ENCODE results near the gene NR5A1.

Gene NR5A1

GRCh38 chr9:124456341-124457078 is 50.7 kb downstream of the NR5A1 start:
- DNase-seq: no peak

GRCh38 chr9:124455820-124456219 is 51.4 kb downstream of the NR5A1 start:
- DNase-seq: no peak

GRCh38 chr9:124454791-124455443 is 52.3 kb downstream of the NR5A1 start:
- no peak for DNase-seq

DNA sequence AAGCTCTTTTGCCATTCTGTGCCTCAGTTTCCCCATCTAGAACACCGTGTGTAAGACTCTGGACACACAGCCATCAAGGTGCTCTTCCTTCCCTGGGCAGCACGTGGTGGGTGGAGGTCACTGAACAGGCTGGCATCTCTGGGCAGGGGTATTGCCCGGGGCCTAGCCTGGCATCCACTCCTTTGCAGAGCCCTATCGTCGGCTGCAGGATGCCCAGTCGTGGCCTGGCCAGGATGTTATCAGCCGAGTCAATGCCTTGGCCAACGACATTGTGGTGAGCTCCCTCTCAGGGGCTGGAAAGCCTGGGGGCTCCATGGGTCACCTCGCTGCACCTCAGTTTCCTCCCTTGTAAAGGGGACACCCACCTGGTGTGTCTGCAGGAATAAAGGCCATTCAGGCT is 52.9 kb downstream of the NR5A1 start:
- DNase-seq: no peak

DNA sequence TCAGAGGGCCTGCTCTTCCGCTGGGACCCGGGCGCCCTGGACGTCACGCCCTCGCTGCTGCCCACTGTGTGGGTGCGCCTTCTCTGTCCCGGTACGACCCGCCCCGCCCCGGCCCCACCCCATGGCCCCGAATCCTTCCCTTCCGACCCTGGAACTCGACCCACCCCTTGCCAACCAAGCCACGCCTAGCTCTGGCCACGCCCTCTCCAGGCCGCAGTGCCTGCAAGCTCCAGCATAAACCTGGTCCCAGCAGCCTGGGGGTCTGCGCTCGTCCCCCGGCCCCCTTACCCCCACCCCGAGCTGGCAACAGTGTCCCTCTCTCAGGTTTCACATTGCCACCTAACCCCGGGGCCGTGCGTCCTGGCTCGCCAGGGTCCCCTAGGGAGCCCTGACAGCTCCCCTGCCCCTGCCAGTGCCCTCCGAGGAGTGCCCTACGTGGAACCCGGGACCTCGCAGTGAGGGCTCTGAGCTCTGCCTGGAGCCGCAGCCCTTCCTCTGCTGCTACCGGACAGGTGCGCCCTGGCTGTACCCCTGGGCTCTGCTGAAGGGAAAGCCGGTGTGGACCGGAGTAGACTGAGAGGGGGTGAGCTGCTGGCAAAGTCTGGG is 53.5 kb downstream of the NR5A1 start:
- no peak for DNase-seq

GRCh38 chr9:124452841-124453585 is 54.2 kb downstream of the NR5A1 start:
- DNase-seq: no peak

GRCh38 chr9:124452326-124452725 is 54.9 kb downstream of the NR5A1 start:
- no peak for DNase-seq

GRCh38 chr9:124450931-124451661 is 56.1 kb downstream of the NR5A1 start:
- no peak for DNase-seq

DNA sequence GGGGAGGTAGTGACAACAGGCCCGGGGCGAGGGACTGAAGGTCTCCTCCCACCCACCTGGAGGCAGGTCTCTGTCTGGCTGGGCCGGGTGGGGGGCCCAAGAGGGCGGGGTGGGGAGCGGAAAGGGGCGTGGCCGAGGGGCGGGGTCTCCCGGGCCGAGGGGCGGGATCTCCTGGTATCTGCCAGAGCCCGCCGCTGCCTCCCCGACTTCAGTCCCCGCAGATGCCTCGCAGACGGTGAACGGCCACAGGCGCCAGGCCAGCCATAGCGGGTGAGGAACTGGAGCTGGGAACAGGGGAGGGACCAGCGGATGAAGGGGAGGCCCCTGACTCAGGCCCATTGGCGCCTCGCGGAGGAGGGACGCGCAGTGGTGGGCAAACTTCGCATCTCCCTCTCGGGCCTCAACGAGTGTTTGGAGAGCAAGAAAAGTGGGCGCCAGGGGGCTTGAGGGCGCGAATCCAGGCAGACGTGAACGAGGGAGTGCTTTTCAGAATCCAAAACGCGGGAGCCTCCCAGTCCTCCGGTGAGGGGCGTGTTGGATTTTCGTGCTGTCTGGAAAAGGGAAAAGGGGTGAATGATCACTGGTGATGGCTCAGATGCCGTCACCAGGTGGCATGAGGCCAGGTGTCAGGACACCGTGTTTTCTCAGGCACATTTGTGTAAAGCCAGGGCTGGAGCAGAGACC is 56.8 kb downstream of the NR5A1 start, which contains the start of gene ADGRD2:
Gene ADGRD2, plus strand, starts transcription at position 211 of the 684 bp plus-strand sequence. CDS start 1,216 bp downstream, outside the sequence.
- peak; percentile 24 to 38 for DNase-seq

- DNase-seq: no peak
Observed at GRCh38 chr9:124449381-124450151, 57.6 kb downstream of the NR5A1 start.

DNA sequence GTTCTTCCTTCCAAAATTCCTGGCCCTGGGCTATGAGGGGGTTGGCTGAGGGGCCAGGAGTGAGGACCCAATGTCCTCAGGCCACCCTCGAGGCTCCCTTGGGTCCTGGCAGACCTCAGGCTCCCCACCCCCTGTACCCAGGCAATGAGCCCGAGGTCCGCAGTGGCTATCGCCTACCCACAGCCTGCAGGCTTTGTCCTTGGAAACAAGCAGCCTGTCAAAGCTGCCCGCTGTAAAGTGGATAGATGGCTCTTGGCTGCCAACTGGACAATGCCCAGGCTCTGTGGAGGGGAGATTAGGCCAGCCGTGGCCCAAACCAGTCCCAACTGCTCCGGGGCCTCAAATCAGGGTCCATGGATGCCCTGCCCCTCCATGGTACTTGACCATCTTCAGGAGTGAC is 59.2 kb downstream of the NR5A1 start:
- no peak for DNase-seq

- DNase-seq: no peak
Observed at GRCh38 chr9:124447297-124447661, 59.9 kb downstream of the NR5A1 start.

GRCh38 chr9:124444166-124444565 is 63.0 kb downstream of the NR5A1 start:
- no peak for DNase-seq

DNA sequence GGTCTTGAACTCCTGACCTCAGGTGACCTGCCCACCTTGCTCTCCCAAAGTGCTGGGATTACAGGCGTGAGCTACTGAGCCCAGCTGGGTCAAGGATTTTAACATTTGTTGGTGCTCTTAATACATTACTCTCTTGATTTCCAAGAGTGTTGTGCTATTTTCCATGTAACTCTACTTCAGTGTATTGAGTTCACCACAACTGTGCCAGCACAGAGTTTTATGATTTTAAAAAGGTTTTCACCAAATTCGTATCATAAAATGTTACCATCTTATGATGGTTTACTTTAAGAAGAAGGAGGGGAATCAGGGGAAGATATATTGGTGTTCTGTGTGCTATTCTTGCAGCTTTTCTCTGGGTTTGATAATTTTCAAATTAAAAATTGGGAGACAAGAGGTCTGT is 63.6 kb downstream of the NR5A1 start:
- DNase-seq: no peak

DNA sequence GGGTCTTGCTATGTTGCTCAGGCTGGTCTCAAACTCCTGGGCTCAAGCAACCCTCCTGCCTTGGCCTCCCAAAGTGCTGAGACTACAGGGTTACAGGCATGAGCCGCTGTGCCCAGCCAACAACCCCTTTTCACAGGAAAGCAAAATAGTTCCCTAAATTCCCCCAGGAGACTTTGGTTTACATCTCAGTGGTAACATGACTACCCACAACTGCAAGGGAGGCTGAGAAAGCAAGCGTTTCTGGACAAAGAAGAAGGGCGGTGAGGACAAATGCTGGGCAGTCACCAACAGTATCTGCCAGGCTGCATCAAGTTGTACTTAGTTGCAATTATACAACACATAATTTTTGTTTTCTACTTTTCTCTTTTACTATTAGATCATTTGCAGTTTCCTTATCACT is 64.4 kb downstream of the NR5A1 start:
- no peak for DNase-seq

GRCh38 chr9:124442379-124442778 is 64.8 kb downstream of the NR5A1 start:
- DNase-seq: no peak

DNA sequence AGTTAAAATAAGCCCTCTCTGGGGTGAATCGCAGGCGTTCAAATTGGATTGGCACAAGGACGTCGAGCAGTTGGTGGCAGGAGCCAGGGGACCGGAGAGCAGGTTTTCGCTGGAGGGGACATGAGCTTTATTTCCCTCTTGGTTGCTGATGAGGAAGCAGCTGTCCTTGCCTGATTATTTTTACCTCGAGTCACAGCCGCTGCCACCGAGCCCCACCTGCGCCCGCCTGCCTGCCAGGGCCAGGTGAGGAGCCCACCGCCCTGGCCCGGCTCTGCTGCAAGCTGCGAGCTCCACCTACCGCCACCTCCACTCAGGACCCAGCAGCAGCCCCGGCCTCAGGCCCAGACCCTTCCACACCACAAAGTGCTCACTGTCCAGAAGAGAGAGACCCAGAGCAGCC is 65.9 kb downstream of the NR5A1 start:
- DNase-seq: no peak

GRCh38 chr9:124440786-124441185 is 66.4 kb downstream of the NR5A1 start:
- no peak for DNase-seq

- no peak for DNase-seq
Observed at GRCh38 chr9:124439686-124440243, 67.4 kb downstream of the NR5A1 start.

DNA sequence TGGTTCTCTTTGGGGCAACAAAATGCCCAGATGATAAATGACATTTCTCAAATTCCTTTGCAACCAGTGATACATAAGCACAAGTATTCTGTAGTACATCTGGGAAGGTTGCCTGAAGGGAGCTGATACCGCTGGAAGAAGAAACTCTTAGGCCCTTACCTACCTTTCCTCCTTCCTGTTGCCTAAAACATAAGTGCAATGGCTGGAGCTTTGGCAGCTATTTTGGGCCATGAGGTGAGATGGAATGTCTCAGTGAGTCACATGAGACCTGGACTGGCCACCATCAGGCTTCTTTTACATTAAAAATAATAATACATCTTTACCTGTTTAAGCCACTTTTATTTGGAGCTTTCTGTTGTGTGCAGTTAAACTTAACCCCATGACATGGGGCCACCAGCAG is 68.1 kb downstream of the NR5A1 start:
- no peak for DNase-seq

- DNase-seq: no peak
Observed at GRCh38 chr9:124438091-124438490, 69.1 kb downstream of the NR5A1 start.

All from NCI-H1930 (cell line).